Stimulated activated CD4-positive, alpha-beta T cell treated with anti-CD3 and anti-CD28 coated beads, Interleukin-1b, Interleukin-23, amount 100 ng/mL, for 1 hour (primary cell): ENCODE measurements around the gene SARM1.
"Not testable (repeated sequence)": the region's sequence is repeated elsewhere in the genome, so short reads cannot be mapped to it uniquely, and the experiment has no call there.

Source experiments
- DNase-seq, 2 donors: peaks; one replicate each; pipeline ENCODE4 v3.0.0-alpha.2; 2020; ENCODE audit warnings: low read depth in 2 of 2

Gene SARM1

DNA sequence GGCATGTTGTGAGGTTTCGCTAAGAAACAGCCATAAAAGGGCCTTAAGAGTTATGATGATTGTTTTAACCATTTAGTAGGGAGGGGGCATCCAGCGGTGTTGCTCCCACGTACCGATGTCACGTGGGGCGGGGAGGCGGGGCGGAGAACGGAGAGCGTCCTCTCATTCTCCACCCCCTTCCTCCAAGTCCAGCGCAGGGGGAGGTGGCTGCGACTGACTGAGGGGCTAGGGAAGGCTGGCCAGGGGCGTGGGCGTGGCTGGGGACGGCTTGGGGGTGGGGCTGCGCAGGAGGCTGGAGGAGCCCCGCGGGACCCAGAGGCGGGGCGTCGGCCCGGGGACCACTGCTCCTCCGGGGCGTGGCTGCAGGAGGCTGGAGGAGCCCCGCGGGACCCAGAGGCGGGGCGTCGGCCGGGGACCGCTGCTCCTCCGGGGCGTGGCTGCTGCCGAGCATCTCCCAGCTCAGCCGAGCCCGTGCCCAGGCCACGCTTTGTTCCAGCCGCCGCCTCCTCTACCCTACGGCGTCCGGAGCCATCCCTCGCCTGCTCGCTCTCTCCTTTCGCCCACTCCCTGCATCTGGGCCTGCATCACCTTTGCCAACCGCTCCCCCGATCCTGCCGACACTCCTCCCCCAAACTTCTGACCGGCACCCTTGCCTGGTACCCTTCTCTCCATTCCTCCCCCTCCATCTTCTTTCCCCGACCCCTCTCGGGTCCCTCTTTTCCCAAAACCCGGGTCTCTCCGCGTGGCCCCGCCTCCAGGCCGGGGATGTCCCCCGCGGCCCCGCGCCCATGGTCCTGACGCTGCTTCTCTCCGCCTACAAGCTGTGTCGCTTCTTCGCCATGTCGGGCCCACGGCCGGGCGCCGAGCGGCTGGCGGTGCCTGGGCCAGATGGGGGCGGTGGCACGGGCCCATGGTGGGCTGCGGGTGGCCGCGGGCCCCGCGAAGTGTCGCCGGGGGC, at the start of gene SARM1:
Gene SARM1 (plus strand): TSS at position 450 of the 958 bp plus-strand sequence. CDS start 339 bp downstream, at position 789.
- DNase-seq: peak; percentile 48 to 75

DNA sequence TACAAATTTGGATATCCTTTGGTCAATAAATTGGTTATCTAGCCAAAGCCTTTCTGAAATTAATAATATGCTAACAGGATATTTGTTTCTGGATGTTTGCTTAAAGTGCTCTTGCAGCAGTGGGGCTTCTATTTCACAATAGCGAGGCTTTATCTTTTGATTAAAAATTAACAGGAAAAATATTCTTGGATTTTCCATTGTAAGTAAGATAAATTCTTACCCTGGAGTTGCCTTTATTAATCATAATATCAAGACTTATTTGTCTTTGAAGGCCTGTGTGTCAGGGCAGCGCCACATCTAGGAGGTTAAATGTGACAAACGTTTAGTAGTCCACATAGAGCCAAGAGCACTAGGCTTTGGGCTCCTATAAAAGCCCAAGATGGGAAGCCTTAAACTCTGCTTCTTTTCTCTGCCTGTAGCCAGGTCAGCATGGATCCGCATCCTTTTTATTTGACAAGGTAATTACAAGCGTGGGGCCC, 47.2 kb upstream of the SARM1 start:
- DNase-seq: no peak

- no peak for DNase-seq
Observed at GRCh38 chr17:28324781-28325180, 46.7 kb upstream of the SARM1 start.

DNA sequence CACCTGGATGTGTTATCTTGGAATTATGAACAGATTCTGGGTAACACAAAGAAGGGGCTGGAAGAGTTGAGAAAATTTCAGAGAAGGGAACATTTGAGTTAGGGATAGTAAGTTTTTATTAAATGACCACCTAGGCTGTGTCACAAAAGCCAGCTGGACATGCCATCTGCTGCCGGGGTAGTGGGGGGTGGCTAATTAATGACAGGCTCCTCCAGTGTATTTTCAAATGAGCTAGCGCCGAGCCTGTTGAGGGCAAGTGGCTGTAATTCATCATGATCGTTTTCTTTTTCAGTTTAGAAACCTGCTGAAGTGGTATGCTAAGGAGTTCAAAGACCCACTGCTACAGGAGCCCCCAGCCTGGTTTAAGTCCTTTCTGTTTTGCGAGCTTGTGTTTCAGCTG, 46.3 kb upstream of the SARM1 start:
- no peak for DNase-seq

- no peak for DNase-seq
Observed at GRCh38 chr17:28326114-28326513, 45.4 kb upstream of the SARM1 start.

DNA sequence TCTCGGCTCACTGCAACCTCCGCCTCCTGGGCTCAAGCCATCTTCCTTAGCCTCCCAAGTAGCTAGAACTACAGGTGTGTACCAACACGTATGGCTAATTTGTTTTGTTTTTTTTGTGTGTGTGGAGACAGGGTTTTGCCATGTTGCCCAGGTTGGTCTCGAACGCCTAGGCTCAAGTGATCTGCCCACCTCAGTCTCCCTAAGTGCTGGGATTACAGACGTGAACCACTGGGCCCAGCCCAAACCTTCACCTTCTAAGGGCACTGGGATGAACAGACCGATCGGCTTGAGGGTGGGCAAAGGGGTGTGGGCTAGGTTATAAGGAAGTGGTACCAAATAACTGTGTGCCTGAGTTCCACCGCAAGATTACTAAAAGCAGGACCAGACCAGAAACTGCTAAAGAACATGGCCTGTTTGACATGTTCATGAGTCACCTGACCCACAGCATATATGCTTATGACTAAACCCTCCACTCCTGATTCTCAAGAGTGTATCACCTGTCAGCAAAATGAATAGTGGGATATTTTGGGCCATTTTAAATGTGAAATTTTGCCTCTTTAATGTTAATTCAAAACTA, 44.4 kb upstream of the SARM1 start:
- no peak for DNase-seq

GRCh38 chr17:28327709-28328108, 43.8 kb upstream of the SARM1 start:
- DNase-seq: no peak

DNA sequence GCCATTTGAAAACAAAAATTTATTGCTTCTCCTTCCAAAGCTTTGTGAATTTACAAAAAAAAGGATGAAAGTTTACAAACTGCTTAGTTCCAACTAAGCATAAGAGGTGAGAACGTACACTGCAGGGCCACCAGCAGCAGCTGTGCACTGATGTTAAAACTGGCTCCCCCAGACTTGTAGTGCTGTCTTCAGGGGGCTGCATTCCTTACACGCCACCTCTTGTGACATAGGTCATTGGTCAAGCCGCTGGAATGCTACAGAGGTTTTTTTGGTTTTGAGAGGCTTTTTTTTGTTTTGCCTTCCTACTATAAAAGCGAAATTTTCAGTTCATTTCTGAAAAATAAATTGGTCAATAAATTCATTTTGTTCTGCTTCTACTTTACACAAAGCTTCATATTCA, 43.2 kb upstream of the SARM1 start:
- no peak for DNase-seq

- no peak for DNase-seq
Observed at GRCh38 chr17:28330671-28331070, 40.8 kb upstream of the SARM1 start.

GRCh38 chr17:28331891-28332420, 39.5 kb upstream of the SARM1 start:
- no peak for DNase-seq

- DNase-seq: no peak
Observed at GRCh38 chr17:28333083-28333746, 38.3 kb upstream of the SARM1 start.

- no peak for DNase-seq
Observed at GRCh38 chr17:28334171-28334570, 37.3 kb upstream of the SARM1 start.

GRCh38 chr17:28334666-28335200, 36.8 kb upstream of the SARM1 start:
- no peak for DNase-seq

- DNase-seq: peak; percentile 81 to 96
Observed at GRCh38 chr17:28335201-28335958, 36.1 kb upstream of the SARM1 start, which contains the start of the genes IFT20 and TNFAIP1. IFT20 (minus strand) TSS chr17:28335472; CDS start chr17:28331985, 3,487 bp downstream. TNFAIP1 (plus strand) TSS chr17:28335761; CDS start chr17:28339522, 3,761 bp downstream.

DNA sequence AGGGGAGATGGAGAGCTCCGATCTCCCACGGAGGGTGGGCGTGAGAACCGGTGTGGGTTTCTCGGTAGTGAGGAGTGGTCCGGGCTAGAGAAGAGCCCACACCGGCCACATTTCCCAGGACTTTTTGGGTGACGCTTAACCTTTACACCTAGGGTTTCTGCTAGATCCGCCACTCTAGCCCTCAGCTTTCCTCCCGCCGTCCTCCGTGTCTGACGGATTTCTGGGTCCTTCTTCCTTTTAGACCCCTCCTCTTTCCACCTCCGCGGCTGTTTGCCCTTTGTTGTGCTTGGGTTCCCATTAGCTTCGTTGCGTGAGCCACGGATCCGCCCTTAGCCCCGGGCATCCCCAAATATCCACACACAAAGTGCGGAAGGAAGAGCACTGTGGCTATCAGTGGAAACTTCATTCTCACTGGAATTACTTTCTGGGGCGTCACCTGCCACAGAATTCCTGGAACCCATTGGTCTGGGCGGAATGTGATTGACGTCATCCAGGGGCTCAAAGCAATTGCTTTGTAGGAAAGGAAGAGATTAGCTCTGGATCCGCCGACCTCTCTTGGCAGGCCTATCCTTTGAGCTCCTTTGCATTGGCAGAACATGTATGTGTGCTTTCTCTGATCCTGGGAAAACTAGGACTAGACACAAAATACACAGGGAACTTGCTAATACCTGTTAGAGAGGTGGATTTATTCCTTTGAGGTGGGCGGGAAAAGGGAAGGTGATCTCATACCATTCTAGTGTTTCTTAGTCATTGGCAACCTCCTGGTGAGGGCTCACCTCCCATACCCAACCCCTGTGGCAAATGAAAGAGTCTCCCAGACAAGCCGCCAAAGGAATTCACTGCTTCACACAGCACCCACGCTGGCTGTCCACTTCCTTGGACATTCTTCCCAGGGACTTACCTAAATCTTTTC, 35.3 kb upstream of the SARM1 start:
- no peak for DNase-seq

DNA sequence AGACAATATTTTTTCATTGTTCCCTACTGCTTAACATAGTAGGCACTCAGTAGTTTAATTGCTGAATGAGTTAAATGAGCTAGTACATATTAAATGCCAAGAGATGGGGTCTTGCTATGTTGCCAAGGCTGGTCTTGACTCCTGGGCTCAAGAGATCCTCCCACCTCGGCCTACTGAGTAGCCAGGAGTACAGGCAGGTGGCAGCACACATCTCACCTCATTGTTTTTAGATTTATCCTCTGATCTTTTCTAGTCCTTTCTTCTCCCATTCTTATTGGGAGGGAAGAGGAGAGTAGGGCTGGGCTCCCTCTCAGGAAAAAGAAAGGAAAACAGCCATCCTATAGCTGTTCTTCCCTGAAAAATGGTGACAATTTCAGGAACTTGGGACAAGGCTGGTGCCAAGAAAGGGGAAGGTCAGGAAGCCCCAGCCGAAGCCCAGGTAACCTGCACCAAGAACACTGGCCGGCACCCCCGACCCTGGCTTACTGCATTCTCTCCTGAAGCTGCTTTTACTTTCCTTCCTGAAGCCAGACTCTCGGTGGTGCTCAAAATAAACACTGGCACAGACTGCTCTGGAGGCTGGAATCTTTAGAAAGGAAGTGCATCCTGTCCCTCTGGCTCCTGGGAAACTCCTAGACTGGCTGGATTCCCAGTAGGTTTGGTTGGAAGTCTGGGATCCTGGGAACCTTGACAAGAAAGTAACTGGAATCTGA, 33.3 kb upstream of the SARM1 start:
- no peak for DNase-seq

- not testable (repeated sequence) for DNase-seq
Observed at GRCh38 chr17:28338769-28339212, 32.7 kb upstream of the SARM1 start.

GRCh38 chr17:28339431-28339830, 32.1 kb upstream of the SARM1 start:
- DNase-seq: no peak

- no peak for DNase-seq
Observed at GRCh38 chr17:28340374-28340773, 31.1 kb upstream of the SARM1 start.
